ELF-1 (cell line): ENCODE measurements around the gene LRRC3B.

ENCODE experiments used
- DNase-seq: peaks from one replicate; pipeline ENCODE4 v3.0.0-alpha.2; 2016; ENCODE audit warnings: low read depth, low spot score

The LRRC3B gene

DNA sequence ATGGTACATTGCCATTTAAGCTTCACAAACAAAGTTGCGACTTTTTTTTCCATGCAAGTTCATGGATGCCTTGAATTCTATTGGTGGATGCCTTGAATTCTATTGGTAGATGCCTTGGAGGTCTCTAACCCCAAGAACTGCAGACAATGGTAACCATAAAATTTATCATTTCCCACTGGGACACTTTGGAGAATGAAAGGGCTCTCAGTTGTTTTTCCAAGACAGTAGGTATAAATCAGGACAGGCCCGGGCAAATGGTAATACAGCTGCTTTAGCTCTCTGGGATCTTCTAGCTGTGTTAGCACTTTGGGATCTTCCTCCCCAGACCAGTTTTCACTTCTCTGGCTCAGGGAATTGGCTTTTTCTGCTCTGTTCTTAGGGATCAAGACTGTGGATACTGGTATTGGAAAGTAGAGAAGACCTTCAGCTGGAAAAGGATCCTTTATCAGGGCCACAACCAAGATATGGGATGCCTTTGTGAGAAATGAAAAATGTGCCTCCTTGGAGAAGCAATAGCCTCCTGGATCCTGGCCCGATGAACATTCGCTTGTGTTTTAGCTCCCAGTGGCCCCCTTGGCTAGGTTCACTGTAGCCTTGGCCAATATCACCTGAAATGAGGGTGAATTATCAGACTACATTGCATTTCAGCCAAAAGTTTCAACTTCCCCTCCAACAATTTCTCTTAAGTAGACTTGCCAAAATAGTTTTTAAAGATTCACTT lies 8.3 kb downstream of the LRRC3B start:
- DNase-seq = no peak

DNA sequence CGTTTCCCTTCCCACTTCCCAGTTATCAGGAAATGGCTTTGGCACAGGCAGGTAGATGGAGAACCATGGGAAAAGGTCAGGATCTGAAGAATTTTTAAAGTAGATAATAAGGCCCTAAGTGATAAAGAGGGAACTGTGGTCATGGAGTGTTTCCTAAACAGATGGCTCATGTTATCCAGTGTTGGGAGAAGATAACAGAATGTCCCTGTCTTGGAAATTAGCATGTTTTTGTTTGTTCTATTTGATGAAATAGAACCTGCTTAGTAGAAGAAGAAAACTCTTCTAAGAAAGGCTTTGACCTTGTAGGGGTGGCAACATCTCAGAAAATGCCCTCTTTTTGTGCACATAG lies 8.8 kb downstream of the LRRC3B start:
- no peak for DNase-seq

DNA sequence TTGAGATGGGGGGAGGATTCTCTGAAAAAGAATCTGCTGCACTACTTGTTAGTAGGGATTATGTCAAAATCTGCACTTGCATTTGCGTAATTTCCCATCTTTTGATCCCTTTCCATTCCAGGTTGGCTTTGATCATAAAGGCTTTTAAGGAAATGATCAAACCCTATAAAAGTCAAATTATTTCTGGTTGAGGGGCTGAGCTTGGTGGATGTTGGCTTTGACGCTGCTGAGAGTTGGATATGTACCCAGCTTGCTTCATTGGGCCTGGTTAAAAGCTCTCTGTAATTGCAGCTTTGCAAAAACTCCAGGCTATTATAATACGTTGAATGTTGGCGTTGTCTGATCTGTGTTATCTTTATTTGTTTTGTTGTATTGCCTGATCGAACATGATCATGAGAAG lies 12.0 kb downstream of the LRRC3B start:
- DNase-seq = no peak

DNA sequence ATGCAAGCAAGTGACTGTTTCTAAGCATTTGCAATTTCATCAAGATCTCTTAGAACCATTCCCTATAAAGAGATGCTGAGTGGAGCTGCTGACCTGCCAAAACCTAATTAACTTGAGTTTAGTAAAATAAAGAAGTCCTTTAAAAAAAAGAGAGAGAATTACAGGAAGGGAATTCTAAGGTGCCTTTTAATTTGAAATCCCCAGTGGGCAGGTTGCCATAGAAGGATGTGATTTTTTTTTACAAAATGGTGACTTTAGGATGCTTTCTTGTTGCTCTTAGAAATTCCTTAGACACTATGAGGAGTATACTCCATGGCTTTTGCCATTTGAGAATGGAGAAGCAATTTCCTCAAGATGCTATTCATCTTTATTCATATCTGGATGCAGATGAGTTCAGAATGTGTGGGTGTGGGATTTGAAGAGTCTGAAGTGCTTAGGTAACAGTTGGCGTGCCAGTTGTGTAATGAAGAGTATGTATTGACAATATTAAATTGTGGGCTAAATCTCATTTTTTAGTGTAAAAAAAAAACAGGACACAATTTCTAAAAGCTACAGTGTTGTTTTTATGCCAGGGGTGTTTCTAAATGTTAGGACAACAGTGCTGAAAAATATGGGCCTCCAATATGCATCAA lies 13.6 kb downstream of the LRRC3B start:
- no peak for DNase-seq

DNA sequence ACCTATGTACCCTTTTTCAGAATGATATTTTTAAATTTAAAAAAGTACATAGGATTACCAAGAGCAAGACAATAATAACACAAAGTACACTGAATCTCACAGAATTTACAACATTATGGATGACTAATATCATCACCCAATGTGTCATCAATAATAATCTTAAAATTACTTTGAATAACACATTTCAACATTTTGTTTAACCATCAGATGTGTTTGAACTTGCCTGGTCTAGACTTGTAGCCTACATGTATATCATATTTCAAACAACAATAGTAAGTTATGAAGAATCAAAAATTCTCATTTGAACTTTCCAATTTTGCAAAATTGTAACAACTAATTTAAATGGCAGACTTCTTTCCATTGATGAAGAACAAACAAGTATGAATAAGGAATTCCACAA lies 15.1 kb downstream of the LRRC3B start:
- DNase-seq = no peak

DNA sequence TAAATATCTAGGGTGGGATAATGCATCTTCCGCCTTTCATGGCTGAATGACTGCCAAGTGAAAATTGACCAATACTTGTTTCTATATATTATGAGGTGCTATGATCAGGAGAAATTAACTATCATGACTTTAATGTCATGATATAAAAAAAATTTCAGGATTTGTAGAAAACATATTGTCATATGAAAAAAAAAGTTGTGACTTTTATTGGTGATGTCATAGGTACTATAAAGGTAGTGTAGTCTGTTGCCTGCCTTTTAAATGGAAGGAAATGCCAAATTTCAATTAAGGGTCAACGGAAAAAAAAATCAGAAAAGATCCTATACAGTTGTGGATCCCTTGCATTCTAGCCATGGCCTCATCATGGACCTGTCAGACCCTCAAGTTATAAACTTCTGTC lies 15.5 kb downstream of the LRRC3B start:
- DNase-seq = no peak

DNA sequence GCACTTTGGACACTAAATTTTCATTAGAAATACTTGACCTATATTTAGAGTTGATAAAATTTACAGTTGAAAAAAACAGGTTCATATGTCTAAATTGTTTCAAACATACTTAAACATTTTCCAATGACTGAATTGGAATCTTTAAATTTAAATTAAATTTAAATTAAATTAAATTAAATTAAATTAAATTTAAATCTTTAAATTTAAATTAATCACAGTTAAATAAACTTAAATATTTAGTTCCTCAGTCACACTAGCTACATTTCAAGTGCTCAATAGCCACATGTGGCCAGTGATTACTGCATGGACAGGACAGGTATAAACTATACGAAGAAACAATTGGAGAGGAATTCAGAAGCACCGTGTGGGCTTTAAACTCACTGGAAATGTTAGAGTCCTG lies 16.8 kb downstream of the LRRC3B start:
- DNase-seq = no peak

DNA sequence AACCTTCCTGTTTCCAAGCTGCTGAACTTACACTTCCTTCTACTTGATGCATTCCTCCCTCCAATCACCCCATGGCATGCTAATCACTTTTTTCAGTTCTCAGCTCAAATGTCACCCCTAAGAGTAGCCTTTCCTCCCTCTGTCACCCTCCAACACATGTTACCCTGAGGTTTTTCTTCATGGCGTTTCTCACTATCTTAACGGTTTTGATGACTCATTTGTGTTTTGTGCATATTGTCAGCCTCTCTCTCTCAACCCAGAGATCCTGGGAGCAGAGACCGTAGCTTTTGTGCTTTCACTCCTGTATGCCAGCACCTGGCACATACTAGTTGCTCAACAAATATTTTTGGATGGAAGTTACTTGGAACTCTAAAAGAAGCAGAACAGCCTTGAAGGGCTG lies 24.5 kb downstream of the LRRC3B start:
- no peak for DNase-seq

DNA sequence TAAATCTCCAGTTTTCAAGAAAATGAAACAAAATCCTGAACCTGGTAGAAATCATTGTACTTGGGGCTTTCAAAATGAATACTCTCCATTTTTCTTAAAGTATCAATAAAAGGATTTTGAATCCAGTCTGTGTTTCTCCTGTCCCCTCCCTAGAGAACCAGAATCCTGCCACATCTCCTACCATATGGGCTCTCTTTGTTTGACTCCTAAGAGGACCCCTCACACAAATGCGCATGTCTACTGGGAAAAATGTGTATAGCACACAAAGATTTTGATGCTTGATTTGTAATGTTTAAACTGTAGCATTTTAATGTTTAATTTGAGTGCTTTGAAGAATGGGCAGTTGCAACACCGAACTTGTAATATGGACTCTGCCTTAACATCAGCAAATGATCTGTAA lies 25.9 kb downstream of the LRRC3B start:
- DNase-seq = no peak

DNA sequence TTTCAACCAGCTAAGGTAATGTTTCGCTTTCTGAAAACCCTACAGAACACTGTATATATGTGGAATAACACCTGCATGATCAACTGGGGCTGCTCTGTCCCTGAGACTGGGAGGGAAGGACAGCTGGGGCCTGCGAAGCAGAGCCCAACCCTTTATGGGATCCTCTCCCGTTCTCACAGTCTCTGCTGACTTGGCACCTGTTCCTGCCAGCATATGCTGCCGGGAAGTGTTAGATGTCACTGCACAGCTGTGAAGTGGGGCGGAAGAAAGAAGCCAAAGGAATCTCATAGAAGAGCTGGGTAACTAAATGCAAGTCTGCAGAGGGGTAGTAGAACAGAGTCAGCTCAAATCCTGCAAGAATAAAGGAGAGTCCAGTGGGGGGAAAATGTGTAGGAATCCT lies 29.6 kb downstream of the LRRC3B start:
- DNase-seq = no peak

DNA sequence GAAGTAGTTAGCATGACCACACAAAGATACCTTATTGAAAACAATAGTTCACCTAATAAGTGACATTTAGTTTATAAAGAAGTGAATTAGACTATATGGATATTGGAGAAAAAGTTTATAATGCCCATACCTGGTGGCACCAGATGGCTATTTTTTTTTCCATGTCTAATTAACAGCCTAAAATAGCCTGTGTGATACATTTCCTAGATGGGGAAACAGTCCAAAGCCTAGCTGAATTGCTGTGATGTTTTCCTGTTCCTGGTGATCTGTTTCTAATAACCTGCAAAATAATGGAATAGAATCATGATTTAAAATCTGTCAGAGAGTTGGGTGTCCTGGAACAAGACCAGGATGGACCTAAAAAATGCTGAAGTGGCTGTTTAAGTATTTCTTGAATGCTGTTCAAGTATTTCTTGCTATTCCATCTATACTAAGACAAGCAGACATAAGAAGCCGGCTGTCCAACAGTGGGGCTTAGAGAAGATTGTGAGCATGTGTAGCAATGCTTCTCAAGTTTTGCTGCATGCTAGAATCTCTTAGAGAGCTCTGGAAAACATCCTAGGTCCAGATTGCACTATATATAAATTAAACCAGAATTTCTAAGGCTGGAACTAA lies 31.3 kb downstream of the LRRC3B start:
- DNase-seq = no peak

DNA sequence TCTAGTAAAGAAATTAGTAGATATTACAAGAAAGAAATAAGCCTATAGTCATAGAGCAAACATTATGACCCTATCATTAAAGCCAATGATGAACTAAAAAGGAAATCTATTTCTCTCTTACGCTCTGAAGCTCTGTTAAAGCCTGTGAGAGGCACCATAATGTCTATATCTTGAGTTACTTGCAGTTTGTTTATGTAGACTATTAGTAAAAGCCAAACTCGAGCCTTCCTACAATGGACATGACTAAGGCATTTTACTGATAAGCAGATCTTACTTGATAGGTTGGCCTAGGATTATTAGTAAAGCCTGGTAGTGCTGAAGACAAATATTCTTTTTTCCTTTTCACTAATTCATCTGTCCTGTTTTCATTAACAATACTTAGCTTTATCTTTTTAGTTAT lies 32.7 kb downstream of the LRRC3B start:
- DNase-seq = no peak

DNA sequence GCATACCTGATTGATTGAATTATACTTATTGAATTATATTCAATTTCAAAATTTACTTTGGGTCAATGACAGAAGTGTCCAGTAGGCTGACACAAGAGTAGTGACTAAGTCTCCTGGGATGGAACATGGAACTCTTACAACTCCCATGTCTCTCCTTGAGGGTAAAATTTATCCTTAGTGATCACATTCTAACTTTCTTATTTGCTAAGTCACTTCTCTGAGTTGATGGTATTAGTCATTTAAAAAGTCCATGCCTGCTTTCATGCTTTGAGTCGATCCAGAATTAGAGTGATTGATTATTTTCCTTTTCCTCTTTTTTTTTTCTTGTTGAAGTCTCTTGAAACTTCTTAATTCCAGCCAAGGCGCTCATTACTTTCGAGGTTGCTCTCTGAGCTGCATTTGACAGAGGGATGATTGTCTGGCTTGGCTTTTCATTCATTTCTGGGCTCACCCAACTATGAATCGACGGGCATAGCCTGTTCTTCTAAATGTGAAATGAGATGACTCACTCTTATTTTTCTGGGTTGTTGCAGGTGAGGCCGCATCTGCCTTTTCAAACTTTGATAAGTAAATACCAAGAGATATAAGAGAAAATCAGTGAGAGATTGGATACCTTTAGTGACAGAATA lies 34.9 kb downstream of the LRRC3B start:
- DNase-seq = no peak

DNA sequence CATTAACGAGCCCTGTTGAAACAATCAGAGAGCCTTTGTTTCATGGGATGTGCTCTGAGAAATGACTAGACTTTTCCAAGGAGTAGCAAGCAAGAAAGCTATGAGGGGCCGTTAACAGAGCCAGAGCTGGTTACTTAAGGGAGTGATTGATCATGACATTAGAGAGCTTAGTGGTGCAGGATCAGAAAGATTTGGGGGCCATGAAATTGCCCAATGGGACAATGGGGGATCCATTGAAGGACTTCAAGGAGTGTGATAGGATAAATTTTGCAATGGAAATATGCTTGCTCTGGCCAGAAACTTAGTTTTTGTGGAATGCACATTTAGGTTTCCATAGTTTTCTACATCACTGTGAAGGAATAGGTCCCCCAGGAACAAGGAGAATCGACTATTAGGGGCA lies 45.6 kb downstream of the LRRC3B start:
- no peak for DNase-seq

DNA sequence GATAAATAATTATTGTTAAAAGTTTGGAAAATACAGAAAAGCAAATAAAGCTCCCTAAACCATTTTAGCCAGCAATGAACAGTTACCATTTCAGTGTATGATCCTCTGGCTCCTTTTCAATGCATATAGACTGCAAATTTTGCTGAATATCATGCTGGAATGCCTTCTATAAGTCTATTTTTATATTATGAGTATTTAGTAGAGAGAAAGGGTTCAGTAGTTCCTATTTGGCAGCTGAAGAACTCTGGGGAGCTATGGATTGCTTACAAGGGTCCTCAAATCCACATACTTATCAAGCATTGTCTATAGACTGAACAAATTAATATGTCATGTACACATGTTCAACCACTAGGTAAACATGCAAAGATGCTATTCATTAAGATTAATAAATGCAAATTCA lies 46.1 kb downstream of the LRRC3B start:
- DNase-seq = no peak

DNA sequence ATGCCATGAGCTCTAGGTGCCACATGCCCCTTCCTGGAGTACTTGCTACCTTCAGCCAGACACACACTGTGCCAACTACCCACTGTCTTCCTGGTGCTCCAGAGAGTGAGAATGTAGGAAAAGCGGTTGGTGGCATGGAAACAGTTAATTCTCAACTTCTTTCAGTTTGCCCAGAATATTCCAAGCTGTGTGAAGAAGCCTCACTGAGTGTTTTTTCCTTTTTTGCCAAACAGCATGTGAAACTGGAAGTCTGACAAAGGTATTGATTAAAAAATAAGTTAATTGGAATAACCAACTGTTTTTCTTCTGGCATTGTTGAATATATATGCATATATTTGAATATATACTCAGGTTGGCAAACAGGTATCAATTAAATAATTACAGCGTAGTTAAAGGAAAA lies 52.8 kb downstream of the LRRC3B start:
- no peak for DNase-seq

DNA sequence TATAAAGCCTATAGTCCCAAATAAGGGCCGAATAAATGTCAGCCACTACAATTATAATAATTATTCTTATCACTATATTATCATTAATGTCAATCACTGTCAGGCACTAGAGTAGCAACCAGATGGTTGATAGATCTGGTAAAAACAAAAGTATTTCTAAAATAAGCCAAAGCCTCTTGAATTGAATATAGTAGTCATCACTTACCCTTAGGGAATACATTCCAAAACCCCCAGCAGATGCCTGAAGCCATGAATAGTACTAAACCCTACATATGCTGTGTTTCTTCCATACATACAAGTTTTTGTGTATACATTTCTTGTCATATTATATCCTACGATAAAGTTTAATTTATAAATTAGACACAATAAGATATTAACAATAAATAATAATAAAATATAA lies 59.1 kb downstream of the LRRC3B start:
- DNase-seq = no peak

DNA sequence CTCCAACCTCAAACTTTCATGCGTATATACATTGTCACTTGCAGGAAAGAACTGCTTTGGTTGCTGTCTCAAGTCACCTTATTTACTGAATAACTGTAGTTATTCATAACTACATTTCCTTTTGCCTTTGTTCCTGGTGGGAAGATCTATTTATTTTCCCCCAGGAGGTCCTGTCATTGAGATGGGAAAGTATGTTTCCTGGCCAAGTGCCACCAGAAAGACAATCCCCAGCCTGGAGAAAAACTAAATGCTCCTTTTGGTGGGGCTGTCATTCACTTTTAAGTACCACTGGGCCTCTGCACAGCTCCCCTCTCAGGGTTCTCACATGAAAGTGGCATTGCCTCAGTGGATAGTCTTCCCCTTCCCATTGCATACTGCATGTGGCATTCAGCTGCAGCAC lies 59.8 kb downstream of the LRRC3B start:
- no peak for DNase-seq

DNA sequence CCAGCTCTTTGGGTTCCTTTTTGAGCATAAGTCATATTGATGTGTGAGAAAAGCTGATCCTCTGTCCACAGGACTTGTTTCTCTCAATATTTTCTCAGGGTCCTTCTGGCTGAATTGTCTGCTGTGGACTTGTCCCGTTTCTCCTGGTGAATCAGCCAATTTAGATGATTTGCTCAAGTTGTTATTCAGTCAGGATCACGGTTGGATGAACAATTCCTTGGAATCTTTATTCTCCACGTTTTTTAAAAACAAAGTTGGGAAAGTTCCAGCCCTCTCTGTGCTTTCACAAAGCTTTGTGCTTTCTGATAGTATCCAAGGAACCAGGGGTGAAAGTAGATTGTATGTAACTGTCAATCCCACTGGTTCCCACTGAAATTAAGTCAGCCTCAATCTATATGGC lies 61.3 kb downstream of the LRRC3B start:
- DNase-seq = no peak

DNA sequence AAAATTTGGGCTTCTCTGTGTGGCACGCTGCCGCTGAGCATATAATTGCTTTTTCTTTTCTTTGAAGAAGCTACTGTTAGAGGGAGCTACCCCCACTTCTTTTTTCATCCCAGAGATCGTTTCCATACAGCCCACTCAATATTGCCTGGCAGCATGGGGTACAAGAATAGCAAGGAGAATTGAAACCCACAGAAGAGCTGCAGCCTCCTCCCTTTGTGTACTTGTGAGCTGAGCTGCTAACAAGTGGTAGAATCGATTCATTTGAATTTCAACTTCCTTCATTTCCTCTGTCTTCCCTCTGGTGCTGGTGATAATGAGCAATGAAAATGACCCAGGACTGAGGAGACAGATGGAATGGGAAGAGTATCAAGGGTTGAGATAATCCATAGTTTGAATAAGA lies 64.9 kb downstream of the LRRC3B start:
- DNase-seq = no peak

DNA sequence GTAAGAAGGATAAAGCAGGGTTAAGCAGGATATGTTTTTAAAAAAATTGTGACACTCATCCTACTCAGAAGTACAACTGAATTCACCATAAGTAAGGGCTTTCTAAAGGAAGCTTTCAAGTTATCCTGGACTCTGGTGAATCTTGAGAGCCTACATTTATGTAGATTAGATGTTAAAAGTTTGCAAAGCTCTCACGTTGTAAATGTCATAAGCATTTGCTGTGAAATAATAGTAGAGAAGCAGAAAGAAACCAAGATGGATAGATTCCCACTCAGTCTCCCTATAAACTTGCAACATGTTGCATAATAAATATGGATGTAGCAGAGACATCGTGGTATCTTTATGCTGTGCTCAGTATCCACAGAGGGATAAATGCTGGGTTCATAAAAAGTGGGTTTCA lies 77.0 kb downstream of the LRRC3B start:
- DNase-seq = no peak

DNA sequence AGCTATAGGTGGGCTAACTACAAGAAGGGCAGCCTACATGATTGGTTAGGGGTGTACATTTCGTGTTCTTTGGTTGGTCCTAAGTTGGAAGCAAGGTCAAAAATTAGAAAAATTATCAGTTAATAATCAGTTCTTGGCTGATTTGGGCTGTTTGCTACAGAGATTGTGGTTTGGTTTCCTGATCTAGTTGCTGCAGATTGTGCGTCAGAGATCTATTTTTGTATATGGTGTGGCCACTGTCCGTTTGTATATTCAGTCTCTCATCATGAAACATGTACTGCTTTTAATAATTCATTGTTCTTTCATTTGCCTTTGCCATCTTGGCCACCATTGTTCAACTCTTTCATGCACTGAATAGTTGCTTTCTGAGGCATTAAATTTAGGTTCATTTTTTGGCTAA lies 80.9 kb downstream of the LRRC3B start:
- no peak for DNase-seq

DNA sequence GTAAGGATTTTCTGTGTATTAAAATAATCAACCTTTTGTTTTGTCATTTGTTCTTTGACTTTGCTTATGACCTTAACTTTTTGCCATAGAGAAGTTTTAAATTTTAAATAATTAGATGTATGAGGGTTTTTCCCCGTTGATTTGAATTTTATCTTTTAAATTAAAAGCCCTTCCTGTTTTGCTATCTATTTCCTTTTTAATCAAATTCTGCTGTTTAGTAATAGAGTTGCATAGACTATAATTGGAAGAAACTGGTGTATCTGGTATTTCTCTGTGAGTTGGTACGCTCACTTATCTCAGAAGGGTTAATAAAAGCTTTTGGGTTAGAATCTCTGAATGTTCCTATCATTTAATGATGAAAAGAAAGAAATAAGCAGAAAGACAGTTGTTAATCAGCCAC lies 82.2 kb downstream of the LRRC3B start:
- no peak for DNase-seq
